Measurements from ENCODE around the gene CCNT1.
A peak's percentile ranks its signal among the peaks of the same experiment; 100 is the strongest.
"Not testable (repeated sequence)": the region's sequence is repeated elsewhere in the genome, so short reads cannot be mapped to it uniquely, and the experiment has no call there.

CCNT1 gene

DNA sequence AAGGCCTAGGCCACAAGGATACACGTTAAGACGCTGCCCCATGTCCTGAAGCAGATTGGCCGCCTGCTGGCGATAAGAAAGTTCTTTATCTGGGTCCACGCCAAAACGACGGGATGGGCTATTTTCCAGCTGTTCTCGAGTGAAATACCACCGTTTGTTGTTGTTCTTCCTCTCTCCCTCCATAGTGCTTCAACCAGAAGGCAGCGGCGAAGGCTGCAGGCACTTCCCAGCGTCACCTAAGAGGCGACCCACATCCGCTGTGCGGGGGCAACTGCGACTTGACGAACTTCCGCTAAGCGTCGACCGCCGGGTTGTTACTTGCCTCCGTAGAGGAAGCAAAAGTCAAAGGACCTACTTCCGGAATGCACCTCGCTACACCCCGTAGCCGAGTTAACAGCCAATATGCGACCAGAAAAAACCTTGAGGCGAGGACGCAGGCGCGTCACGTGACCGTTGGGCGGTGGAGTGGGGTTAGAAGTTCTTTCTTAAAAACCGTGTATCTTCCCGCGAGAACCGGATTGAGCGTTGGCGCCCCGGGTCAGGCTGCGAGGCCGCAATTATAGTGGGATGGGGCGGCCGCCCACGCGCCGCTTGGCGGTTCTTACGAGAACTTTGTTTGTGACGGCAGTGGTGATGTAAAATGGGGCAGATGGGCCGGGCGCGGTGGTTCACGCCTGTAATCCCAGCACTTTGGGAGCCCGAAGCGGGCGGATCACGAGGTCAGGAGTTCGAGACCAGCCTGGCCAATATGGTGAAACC lies at the start of gene CCNT1:
CCNT1 (minus strand) TSS at position 215 of the 759 bp plus-strand sequence; CDS start at position 183, 32 bp downstream.
- DNase-seq, result peak; percentile 98

DNA sequence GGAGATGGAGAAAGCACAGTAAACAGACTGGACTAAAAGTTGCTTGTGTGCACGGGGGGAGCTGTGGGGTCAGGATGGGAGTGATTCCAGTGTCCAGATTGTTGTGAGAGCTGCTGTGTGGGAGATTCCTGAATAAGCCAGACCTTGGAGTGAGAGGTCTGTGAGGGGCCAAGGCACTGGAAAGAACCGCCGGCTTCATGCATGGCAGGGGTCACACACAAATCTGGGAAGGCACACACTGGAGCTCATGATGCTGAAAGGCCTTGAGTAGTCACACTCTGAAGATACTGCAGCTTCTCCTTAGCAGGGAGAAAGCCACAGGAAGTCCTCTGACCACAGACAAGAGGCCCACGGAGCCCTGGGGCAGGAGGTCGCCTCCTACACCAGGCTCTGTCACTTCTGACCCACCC lies 49.3 kb upstream of the CCNT1 start:
- no peak for DNase-seq

DNA sequence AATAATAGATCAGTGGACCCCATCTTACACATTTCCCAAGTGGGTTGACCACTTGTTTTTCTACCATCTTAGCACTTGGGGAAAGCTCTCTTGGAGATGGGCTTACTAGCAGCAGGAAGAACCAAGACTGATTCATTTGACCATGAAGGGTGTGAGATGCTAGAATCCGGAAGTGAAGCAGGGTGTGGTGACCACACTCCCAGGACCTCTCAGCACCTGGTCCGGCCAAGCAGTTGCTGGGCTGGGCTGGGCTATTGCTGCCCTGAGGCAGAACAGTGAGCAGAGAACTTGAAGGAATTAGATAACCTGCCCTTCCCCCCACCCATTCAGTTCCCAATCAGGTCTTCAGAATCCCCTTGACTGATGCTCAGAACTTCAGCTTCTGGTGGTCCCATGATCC lies 48.0 kb upstream of the CCNT1 start:
- DNase-seq, result no peak

DNA sequence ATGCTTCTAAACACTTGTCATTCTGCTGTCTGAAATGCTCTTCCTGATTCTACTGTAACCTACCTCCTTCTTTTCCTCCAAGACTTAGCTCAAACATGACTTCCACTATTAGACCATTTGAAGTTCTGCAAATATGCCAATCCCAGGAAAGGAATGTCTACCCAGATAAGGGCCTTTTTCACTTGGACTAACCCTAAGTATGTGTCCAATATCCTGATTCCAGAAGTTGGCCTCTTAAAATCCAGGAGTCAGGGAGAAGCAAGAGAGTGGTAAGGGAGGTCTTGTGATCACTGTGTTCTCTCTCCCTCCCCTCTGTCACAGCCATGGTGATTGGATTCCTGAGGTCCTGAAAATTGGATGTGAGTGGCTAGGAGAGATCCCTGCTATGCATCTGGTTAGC lies 42.2 kb upstream of the CCNT1 start:
- DNase-seq, result no peak

DNA sequence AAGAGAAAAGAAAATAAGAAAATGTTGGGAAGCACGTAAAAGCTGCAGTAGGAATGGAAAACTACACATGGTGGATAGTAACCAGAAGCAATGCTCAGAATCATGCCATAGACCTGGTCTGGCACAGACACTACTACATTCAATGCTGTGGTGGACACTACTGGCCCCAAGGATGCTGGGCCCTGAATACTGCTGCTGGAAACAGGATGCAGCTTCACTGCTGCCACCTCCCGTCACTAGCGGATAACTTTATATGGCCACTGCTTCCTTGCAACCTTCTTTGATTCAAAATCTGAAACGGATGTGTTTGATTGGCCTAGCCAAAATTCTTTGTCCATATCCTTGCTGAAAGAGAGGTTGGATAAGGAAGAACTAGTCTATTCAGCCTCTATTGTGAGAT lies 41.7 kb upstream of the CCNT1 start:
- no peak for DNase-seq

DNA sequence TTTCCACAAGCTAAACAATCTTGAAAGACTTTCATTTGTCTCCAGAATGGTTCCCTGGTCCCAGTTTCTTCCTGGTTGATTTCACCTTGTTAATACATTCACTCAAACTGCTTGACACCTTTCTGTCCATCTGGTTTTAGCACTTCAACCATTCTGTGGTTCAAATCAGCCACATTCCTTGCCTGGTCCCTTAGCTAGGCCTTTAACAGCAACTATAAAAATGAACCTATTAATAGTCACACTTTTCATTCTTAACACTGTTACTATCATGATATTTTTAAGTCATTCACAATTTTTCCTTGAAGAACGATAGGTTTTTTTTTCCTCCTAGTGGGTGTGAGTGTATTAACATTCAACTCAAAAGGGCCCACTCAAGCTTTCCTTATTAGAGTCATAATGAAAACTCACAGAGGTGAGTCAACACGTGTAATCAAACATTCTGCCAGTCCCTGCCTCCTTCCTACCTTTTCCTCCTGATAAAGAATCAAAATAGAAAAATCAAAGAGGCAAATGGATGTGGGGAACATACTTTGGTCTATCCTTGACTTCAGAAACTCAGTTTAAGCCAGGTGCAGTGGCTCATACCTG lies 34.4 kb upstream of the CCNT1 start:
- DNase-seq, result no peak

DNA sequence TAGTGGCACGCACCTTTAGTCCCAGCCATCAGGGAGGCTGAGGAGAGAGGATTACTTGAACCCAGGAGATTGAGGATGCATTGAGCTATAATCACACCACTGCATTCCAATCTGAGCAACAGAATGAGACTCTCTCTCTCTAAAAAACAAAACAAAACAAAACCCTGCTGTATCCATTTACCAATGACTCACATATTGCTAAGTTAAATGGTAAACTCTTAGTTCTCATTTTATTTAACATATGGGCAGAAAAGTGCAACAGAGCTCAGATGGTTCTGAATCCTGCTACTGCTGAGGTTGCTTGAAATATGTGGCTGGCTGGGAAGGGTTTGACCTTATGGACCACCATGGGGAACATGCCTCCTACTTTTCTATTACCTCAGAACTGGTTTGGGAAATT lies 33.7 kb upstream of the CCNT1 start:
- no peak for DNase-seq

DNA sequence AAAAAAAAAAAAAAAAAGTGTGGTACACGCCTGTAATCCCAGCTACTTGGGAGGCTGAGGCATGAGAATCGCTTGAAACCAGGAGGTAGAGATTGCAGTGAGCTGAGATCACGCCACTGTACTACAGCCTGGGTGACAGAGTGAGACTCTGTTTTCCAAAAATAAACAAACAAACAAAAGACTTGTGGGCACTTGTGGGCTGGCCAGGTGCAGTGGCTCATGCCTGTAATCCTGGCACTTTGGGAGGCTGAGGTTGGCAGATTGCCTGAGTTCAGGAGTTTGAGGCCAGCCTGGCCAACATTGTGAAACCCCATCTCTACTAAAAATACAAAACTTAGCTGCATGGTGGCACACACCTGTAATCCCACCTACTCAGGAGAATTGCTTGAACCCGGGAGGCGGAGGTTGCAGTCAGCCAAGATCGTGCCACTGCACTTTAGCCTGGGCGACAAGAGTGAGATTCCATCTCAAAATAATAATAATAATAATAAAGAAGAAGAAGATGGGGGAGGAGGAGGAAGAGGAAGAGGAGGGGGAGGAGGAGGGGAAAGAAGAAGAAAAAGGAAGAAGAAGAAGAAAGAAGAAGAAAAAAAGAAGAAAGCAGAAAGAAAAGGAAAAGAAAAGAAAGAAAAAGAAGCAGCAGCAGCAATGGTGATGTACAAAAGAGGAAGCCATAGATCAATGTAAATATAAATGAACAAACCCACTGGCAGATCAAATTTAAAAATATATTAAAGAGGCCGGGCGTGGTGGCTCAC lies 27.9 kb upstream of the CCNT1 start:
- no peak for DNase-seq

DNA sequence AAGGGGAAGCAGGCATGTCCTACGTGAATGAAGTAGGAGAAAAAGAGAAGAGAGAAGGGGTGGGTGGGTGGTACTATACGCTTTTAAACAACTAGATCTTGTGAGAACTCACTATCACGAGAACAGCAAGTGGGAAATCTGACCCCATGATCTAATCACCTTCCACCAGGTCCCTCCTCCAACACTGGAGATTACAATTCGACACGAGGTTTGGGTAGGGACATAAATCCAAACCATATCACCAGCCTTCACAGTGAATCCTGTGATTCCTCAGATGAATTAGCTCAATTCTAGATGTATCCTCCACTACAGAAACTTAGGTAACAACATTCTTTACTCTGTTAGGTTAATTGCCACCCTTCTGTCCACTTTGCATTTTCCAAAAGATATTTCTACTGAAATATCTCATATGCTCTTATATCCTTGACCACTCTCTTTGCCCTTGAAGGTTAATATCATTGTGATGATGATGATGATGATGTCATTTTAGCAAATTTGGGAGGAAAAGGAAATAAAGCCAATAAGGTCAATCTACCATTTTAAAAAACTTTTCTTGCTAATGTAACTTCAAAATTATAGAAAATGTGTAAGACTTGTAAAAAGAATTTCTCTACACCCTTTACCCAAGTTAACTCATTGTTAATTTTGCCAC lies 23.2 kb upstream of the CCNT1 start:
- DNase-seq, result no peak

DNA sequence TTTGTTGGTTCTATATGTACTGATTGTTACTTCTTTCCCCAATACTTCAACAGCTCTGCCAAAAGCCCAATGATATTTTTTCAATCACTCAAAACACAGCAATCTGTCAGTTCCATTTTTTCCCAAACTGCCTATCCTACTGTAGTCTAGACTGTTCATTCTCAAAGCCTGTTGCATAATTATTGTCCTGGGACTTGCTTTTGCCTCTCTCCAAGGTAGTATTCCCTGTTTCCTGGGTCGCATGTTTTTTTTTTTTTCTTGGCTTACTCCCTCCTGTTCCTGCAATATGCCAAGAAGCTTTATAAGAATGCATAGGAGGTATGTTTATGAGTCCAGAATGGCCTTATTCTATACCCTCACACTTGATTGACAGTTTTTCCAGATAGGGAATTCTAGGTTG lies 19.9 kb upstream of the CCNT1 start:
- no peak for DNase-seq

DNA sequence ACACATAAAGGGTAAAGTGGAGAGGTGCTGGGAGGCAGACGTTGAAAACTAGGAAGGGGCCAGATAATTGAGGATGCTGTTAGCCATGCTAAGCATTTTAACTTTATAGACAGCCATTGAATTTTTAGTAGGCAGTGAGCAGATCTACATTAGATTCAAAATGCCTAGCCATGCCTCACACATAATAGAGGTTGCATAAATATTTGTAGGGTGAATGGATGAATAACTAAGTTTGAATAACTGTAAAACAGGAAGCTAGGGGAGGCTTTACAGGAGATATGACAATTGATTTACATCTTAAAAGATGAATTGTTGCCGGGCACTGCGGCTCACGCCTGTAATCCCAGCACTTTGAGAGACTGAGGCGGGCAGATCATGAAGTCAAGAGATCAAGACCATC lies 12.3 kb upstream of the CCNT1 start:
- DNase-seq, result no peak

DNA sequence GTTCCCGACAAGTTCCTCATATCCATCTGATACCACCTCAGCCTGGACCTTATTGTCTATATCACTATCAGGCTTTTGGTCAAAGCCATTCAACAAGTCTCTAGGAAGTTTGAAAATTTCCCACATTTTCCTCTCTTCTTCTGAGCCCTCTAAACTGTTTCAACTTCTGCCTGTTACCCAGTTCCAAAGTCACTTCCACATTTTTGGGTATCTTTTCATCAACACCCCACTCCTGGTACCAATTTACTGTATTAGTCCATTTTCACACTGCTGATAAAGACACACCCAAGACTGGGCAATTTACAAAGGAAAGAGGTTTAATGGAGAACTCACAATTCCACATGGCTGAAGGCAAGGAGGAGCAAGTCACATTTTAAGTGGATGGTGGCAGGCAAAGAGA lies 4.2 kb upstream of the CCNT1 start:
- not testable (repeated sequence) for DNase-seq

DNA sequence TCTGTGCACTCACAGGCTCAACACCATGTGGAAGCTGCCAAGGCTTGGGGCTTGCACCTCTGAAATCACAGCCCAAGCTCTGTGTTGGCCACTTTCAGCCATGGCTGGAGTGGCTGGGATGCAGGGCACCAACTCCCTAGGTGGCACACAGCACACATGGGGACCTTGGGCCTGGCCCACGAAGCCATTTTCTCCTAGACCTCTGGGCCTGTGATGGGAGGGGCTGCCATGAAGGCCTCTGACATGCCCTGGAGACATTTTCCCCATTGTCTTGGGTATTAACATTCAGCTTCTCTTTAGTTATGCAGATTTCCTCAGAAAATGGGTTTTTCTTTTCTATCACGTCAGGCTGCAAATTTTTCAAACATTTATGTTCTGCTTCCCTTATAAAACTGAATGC lies 3.7 kb upstream of the CCNT1 start:
- not testable (repeated sequence) for DNase-seq

DNA sequence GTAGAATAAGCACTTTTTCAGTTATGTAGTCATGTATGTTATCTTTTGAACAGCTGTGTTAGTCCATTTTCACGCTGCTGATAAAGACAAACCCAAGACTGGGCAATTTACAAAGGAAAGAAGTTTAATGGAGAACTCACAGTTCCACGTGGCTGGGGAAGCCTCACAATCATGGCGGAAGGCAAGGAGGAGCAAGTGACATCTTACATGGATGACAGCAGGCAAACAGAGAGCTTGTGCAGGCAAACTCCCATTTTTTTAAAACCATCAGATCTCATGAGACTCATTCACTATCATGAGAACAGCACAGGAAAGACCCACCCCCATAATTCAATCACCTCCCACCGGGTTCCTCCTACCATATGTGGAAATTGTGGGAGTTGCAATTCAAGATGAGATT lies 2.5 kb upstream of the CCNT1 start:
- DNase-seq, result not testable (repeated sequence)

DNA sequence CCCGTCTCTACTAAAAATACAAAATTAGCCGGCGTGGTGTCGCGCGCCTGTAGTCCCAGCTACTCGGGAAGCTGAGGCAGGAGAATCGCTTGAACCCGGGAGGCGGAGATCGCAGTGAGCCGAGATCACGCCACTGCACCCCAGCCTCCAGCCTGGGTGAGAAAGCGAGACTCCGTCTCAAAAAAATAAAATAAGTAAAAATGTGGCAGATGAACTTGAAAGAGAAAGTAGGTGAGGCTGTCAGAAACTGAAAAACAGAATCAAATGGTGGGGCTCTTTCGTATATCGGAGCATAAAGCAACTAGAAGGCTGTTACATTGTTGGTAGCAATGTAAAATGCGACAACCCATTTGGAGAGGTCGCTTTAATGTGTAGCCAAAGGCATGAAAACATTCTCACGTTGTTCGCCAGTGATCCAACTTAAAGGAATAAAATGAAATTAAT lies 767 bp upstream of the CCNT1 start:
- DNase-seq, result no peak

DNA sequence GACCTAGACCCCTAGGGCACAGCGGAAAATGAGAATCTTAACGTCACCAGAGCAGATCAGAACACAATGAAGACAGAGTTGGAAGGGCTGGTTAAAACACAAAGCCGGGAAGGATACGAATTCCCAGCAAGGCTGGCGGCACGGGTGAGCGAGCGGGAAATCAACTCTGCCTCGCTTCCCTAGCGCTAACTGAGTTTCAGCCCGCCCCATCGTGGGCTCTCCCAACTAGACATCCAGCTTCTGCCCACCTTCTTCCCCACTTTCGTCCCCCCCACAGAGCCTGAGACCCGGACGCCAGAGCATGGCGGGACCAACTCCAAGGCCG lies 377 bp downstream of the CCNT1 start:
- DNase-seq, result no peak

DNA sequence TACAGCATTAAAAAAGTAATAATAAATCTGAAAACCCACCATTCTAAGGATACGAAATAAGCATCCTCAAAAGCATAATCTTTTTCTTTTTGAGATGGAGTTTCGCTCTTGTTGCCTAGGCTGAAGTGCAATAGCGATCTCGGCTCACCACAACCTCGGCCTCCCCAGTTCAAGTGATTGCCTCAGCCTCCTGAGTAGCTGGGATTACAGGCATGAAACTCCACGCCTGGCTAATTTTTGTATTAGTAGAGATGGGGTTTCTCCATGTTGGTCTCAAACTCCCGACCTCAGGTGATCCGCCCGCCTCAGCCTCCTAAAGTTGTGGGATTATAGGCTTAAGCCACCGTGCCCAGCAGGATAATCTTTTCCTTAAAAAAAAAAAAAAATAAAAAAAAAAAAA lies 4.3 kb downstream of the CCNT1 start:
- no peak for DNase-seq

DNA sequence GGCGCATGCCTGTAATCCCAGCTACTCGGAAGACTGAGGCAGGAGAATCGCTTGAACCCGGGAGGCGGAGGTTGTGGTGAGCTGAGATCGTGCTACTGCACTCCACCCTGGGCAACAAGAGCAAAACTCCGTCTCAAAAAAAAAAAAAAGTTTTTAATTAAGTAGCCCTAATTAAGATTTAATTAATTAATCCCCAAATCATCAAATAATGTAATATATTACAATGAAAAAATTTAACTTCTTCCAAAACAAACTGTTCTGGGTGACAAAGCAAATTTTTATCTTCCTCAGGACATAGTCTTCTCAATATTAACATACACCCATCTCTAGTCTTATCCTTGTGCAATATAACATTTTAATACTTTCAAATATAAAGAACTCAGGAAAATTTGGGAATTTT lies 17.7 kb downstream of the CCNT1 start:
- DNase-seq, result not testable (repeated sequence)

DNA sequence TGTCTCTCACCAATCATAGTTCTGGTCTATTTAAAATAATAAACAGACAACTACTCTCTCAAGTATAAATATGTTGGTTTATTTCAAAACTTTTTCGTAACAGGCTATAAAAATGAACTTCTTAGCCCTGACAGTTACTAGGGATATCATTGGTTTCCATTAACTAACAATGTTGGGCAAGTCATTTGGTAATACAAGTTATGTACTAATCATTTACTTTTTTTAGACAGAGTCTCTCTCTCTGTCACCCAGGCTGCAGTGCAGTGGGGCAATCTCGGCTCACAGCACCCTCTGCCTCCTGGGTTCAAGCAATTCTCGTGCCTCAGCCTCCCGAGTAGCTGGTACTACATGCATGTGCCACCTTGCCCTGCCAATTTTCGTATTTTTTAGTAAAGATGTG lies 19.9 kb downstream of the CCNT1 start:
- no peak for DNase-seq

DNA sequence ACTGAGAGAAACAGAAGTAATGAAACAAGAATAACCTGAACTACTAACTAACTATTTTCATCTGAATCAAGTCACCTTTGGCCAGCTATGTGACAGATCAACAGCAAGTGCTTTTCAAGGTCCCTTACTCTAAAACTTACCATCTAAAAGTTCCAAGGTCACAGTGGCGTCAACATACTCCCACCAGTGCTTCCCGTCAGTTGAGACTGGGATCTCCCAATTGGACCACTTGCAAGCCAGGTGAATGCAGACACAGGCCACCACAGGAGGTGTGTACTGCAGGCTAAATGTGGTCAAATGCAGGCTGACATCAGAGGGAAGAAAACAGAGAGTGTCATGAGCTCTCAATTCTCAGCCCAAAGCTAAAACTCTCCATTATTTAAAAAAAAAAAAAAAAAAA lies 20.6 kb downstream of the CCNT1 start:
- no peak for DNase-seq

DNA sequence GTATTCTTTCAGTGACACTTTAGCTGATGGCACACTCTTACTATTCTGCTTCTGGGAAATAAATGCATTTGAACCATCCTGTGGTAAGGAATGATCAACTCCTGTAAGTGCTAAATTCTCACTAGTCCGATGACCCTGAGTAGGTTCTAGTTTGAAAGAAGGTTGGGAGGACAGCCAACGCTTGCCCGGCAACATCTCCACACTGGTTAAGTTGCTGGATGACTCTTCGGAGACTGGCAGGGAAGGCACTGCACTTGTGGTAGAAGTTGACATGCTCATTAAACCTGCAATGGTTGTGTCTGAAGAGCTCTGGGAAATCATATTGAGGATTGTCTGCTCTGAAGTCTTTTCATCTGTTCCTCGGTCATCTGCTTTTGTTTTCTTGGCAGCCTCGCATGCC lies 22.5 kb downstream of the CCNT1 start:
- DNase-seq, result no peak

DNA sequence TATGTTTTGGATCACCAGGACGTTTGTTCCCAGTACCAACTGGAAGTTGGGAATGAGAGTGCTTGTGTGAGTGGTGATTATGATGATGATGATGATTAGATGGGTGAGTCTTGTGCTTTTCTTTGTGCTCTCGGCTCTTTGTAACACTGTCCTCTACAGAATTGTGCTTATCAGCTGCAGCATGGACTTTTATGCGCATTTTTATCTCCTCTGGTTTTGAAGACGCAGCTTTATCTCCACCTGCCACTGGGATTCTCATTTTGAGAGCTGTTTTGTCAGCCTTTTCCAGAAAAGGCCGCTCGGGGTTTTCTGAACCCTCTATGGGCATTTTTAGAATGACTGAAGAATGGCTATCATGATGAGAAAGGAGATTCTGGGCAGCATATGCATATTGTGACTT lies 22.9 kb downstream of the CCNT1 start:
- DNase-seq, result no peak

DNA sequence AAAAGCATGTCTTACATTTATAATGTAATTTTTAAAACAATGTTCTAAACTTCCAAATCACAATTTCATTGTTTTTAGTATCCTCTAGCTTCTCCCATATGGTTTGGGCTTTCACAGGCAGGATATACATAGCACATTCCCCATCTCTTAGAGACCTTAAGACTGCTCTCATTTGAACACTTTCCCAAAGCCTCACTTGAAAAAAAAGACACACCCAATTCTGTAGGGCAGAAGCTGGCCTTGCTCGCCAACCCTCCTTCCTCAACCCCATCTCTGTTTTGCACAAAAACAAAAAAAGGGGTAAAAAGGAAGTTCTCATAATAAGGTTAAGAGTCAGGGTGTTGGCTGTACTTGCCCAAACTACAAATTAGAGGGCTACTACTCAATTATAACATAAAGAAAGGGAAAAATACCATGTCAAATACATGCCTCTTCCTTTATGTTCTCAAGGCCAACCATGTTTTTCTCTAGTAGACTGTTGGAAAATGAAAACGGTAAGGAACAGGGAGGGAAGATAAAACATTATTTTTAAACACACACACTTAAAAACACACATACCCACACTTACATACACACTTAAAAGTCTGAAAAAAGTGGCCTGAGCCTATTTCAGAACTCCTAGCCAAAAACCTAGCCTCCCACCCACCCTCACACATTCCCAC lies 24.6 kb downstream of the CCNT1 start:
- no peak for DNase-seq

Measured in activated CD8-positive, alpha-beta memory T cell treated with anti-CD3 and anti-CD28 coated beads for 24 hours (primary cell).